ENCODE measurements around the gene TRIM9.

DNA sequence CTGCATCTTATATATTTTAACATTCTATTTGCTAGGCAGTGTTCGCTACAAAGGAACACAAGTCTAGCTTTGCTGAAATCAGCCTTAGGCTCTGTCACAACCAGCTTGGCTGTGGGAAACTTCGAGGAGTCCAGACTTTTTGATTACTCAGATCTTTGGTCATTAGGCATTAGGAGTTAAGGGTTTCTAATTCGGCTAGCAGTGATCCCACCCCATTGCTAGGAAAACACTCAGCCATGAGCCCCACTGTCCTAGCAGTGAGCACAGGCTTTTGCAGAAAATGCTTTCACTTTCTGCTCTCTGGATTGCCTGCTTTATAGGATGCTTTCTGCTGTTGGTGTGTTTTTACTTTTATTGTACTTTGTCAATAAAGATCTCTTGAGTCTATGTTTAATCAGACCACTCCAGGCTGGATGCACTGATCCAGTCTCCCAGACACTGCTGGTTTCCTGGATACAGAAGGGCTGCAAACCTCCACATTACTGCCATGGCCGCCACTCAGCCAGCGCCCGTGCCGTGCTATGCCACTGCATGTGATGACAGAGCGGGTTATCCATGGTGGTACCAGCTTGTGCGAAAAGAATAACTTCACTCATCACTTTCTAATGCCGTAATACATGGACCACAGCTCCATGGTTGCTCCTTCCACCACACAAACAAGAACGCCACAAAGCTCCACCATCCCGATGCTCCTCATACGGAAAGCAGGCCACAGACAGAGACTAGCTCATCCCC is 109.6 kb downstream of the TRIM9 start:
- TF ChIP-seq EZH2 (IDR thresholded peaks at IDR 0.05; ENCODE audit: borderline replicate concordance, low read depth, low read length, poor library complexity, severe bottlenecking) = no peak
- TF ChIP-seq, protein P1, sequence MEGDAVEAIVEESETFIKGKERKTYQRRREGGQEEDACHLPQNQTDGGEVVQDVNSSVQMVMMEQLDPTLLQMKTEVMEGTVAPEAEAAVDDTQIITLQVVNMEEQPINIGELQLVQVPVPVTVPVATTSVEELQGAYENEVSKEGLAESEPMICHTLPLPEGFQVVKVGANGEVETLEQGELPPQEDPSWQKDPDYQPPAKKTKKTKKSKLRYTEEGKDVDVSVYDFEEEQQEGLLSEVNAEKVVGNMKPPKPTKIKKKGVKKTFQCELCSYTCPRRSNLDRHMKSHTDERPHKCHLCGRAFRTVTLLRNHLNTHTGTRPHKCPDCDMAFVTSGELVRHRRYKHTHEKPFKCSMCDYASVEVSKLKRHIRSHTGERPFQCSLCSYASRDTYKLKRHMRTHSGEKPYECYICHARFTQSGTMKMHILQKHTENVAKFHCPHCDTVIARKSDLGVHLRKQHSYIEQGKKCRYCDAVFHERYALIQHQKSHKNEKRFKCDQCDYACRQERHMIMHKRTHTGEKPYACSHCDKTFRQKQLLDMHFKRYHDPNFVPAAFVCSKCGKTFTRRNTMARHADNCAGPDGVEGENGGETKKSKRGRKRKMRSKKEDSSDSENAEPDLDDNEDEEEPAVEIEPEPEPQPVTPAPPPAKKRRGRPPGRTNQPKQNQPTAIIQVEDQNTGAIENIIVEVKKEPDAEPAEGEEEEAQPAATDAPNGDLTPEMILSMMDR (conservative IDR thresholded peaks at IDR 0.05; ENCODE audit: low read depth, low read length) = no peak

All from A673 (cell line).